AG04450 (cell line): ENCODE measurements around the gene ARHGAP35. TPM values are rescaled to one million over a fixed set of nuclear protein-coding genes. Genes with fewer than 3 reads are reported as not detected.
"Not testable (repeated sequence)": the region's sequence is repeated elsewhere in the genome, so short reads cannot be mapped to it uniquely, and the experiment has no call there.

Experiments
- CTCF ChIA-PET: fragments of 300-600, 350-600 bp; formaldehyde crosslinking; extraction: SDS; loops from one replicate; lab custom pipeline; 2022; ENCODE audit warnings: antibody characterized with exemption, inconsistent platforms; lab: Charles Lee
- POLR2A ChIA-PET: fragments of 350-600 bp; formaldehyde crosslinking; extraction: SDS; loops from one replicate; lab custom pipeline; 2021; ENCODE audit warnings: antibody characterized with exemption, inconsistent platforms; lab: Yijun Ruan, JAX
- DNase-seq: peaks from one replicate; pipeline ENCODE4 v3.0.0-alpha.2; 2011; ENCODE audit warnings: low read depth, low spot score
- H3K27ac ChIP-seq: one replicate; pipeline ENCODE4 v1.5.1; 2012; ENCODE audit warnings: low read depth, low read length, control low read depth
- H3K27me3 ChIP-seq: one replicate; pipeline ENCODE4 v1.6.0; 2012; ENCODE audit warnings: low read length; ENCODE audit not compliant: control insufficient read depth, insufficient read depth
- H3K4me3 ChIP-seq: 2 replicates; pipeline ENCODE4 v1.5.1; 2011; ENCODE audit warnings: mild to moderate bottlenecking, low read depth, low read length, control low read depth
- H3K9me3 ChIP-seq: 2 replicates; pipeline ENCODE4 v1.5.1; 2012; ENCODE audit warnings: low read length; ENCODE audit not compliant: control insufficient read depth, insufficient read depth
- polyA plus RNA-seq: library from polyadenylated mRNA; depleted of rRNA; stranded (reverse); fragments of >200 nt; gene quantifications from 2 replicates; pipeline ENCODE4 v1.2.3, GENCODE V29; 2011
- TF ChIP-seq, protein P1 (sequence below): IDR thresholded peaks from 2 replicates; pipeline ENCODE4 v1.5.1; 2011; ENCODE audit warnings: low read depth, low read length, control low read depth, inconsistent platforms

ARHGAP35 gene
- polyA plus RNA-seq, 1 experiment: 28.7 TPM

- CTCF ChIA-PET: interaction anchor here (1.5 kb wide), 1 partner anchor 125 kb away, joined by 8 read pairs; no protein-coding TSS in a partner anchor
- Histone ChIP-seq H3K9me3 (no peaks in the 10 kb centered on the region), H3K4me3 (no peak overlapping the region), H3K27ac (no peak overlapping the region), H3K27me3 (no peaks in the 10 kb centered on the region)
- POLR2A ChIA-PET: no interaction called here
- TF ChIP-seq, protein P1, sequence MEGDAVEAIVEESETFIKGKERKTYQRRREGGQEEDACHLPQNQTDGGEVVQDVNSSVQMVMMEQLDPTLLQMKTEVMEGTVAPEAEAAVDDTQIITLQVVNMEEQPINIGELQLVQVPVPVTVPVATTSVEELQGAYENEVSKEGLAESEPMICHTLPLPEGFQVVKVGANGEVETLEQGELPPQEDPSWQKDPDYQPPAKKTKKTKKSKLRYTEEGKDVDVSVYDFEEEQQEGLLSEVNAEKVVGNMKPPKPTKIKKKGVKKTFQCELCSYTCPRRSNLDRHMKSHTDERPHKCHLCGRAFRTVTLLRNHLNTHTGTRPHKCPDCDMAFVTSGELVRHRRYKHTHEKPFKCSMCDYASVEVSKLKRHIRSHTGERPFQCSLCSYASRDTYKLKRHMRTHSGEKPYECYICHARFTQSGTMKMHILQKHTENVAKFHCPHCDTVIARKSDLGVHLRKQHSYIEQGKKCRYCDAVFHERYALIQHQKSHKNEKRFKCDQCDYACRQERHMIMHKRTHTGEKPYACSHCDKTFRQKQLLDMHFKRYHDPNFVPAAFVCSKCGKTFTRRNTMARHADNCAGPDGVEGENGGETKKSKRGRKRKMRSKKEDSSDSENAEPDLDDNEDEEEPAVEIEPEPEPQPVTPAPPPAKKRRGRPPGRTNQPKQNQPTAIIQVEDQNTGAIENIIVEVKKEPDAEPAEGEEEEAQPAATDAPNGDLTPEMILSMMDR: no peak
- DNase-seq: no peak
Measured at GRCh38 chr19:46866407-46867136, 5.8 kb downstream of the ARHGAP35 start.

GRCh38 chr19:46867170-46867569 is 6.4 kb downstream of the ARHGAP35 start:
- H3K27ac ChIP-seq: no peak overlapping the region
- no peak for DNase-seq
- ChIA-PET POLR2A (no interaction called here), CTCF (interaction anchor here (0.9 to 1.5 kb wide), 2 partner anchors 123 to 124 kb away, joined by 3 to 8 read pairs; no protein-coding TSS in a partner anchor)
- H3K9me3 ChIP-seq: no peaks in the 10 kb centered on the region
- TF ChIP-seq, protein P1: no peak
- H3K4me3 ChIP-seq: no peak overlapping the region
- no peaks in the 10 kb centered on the region for H3K27me3 ChIP-seq

GRCh38 chr19:46868025-46868802 is 7.4 kb downstream of the ARHGAP35 start:
- TF ChIP-seq, protein P1: no peak
- no peaks in the 10 kb centered on the region for H3K9me3 ChIP-seq
- POLR2A ChIA-PET: interaction anchor here (0.7 kb wide), 1 partner anchor 82 kb away, joined by 7 read pairs; no protein-coding TSS in a partner anchor
- H3K27ac ChIP-seq: no peak overlapping the region
- H3K27me3 ChIP-seq: no peaks in the 10 kb centered on the region
- DNase-seq: no peak
- CTCF ChIA-PET: interaction anchor here (0.6 to 1.1 kb wide), 6 partner anchors 29 to 125 kb away, joined by 3 to 5 read pairs (median 3); no protein-coding TSS in a partner anchor
- no peak overlapping the region for H3K4me3 ChIP-seq

GRCh38 chr19:46871173-46871572 is 10.4 kb downstream of the ARHGAP35 start:
- H3K27ac ChIP-seq, POLR2A ChIA-PET, CTCF ChIA-PET, H3K27me3 ChIP-seq, H3K4me3 ChIP-seq, H3K9me3 ChIP-seq, DNase-seq: not testable (repeated sequence)

DNA sequence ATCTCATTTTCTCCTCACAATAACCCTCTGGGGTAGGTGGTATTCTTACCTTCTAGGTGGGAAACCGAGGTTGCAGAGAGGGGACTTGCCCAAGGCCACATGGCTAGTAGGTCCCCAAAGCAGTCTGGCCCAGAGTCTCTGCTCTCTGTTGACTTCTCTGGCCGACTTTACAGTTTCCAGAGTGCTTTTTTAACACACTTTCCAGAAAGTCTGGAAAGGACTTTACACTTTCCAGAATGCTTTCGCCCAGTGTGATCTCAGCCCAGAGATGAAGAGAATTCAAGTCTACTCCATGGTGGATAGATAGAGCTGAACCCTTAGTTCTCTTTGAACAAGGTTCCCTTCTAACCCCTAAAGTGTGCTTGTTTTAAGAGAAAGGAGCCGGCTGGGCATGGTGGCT is 12.2 kb downstream of the ARHGAP35 start:
- CTCF ChIA-PET: interaction anchor here (0.7 kb wide), 2 partner anchors 27 to 790 kb away, joined by 4 to 5 read pairs; no protein-coding TSS in a partner anchor
- TF ChIP-seq, protein P1: no peak
- POLR2A ChIA-PET: no interaction called here
- H3K4me3 ChIP-seq: no peak overlapping the region
- no peak for DNase-seq
- no peaks in the 10 kb centered on the region for H3K27me3 ChIP-seq
- no peaks in the 10 kb centered on the region; the same call in 1 of the 2 replicates for H3K9me3 ChIP-seq
- H3K27ac ChIP-seq: no peak overlapping the region
